Colonic mucosa (tissue), 4 donors: ENCODE results near the gene PCMT1. TPM values are rescaled to one million over a fixed set of nuclear protein-coding genes. Genes with fewer than 3 reads are reported as not detected.

Experiments
- DNase-seq: peaks from one replicate; pipeline ENCODE4 v3.0.0-alpha.2; 2020
- H3K27ac ChIP-seq: fragments of 200-600 bp; one replicate; pipeline ENCODE4 v1.8.0; 2021
- H3K27me3 ChIP-seq: fragments of 200-600 bp; one replicate; pipeline ENCODE4 v1.8.0; 2021
- H3K36me3 ChIP-seq: fragments of 200-600 bp; one replicate; pipeline ENCODE4 v1.8.0; 2021
- H3K4me1 ChIP-seq: fragments of 200-600 bp; one replicate; pipeline ENCODE4 v1.8.0; 2021; ENCODE audit warnings: mild to moderate bottlenecking
- H3K4me3 ChIP-seq: fragments of 200-600 bp; one replicate; pipeline ENCODE4 v1.8.0; 2021
- H3K9ac ChIP-seq, 2 donors: one replicate each; pipeline ENCODE4 v1.7.0; 2013; ENCODE audit warnings: control low read depth in 2 of 2, low read depth in 2 of 2, low read length in 2 of 2
- H3K9me3 ChIP-seq: fragments of 200-600 bp; one replicate; pipeline ENCODE4 v1.8.0; 2021
- intact Hi-C: fragments of 100-400 bp; cut with DNase I; formaldehyde crosslinking; loops from one replicate; pipeline ENCODE4 v1.14.1; 2022
- total RNA-seq, 2 donors: library from RNA; stranded (reverse); fragmentation: NEBNext Ultra II Directional in 1 of 2; extraction: Animal tissue kit (Norgen Biotek cat#: 25700) in 1 of 2; gene quantifications; one replicate each; pipeline ENCODE4 v1.2.1, GENCODE V29; 2021
- TF ChIP-seq, protein P1 (sequence below): fragments of 200-600 bp; IDR thresholded peaks from one replicate; pipeline ENCODE4 v1.8.0; 2022; ENCODE audit warnings: antibody characterized with exemption, mild to moderate bottlenecking
- donor health status: healthy.
- donor health status: DM: no; HTN: no; CAD: no.
- donor health status: DM: no; HTN: no; CAD: no.

PCMT1 gene
- total RNA-seq, 2 donors from 2014 or later, result 65.5 to 74.0 TPM

DNA sequence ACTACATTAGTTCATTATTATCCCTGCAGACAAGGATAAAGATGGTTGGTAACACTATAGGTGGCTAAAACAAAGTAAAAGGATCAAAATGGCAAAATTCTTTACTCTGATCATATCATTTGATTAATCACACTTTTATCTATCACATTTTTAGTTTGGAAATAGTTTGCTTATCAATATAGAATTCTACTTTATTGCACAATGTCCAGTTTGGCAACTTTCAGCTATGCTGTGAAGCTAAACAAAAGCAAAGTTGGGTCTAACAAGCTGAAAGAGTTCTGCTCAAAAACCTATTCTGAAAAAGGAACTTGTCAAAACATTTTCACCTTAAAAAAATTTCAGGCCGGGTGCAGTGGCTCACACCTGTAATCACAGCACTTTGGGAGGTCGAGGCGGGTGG is 23.8 kb upstream of the PCMT1 start:
- Histone ChIP-seq H3K27me3 (no peaks in the 10 kb centered on the region), H3K9me3 (no peaks in the 10 kb centered on the region)

GRCh38 chr6:149727793-149728498 is 21.6 kb upstream of the PCMT1 start:
- TF ChIP-seq, protein P1, sequence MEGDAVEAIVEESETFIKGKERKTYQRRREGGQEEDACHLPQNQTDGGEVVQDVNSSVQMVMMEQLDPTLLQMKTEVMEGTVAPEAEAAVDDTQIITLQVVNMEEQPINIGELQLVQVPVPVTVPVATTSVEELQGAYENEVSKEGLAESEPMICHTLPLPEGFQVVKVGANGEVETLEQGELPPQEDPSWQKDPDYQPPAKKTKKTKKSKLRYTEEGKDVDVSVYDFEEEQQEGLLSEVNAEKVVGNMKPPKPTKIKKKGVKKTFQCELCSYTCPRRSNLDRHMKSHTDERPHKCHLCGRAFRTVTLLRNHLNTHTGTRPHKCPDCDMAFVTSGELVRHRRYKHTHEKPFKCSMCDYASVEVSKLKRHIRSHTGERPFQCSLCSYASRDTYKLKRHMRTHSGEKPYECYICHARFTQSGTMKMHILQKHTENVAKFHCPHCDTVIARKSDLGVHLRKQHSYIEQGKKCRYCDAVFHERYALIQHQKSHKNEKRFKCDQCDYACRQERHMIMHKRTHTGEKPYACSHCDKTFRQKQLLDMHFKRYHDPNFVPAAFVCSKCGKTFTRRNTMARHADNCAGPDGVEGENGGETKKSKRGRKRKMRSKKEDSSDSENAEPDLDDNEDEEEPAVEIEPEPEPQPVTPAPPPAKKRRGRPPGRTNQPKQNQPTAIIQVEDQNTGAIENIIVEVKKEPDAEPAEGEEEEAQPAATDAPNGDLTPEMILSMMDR, result no peak
- peaks cover 6% of the 10 kb centered on the region for H3K36me3 ChIP-seq
- intact Hi-C loops, result no loop called here
- no peak overlapping the region for H3K4me3 ChIP-seq
- no peak overlapping the region for H3K9ac ChIP-seq
- peak overlapping the region; percentile 30 for H3K27ac ChIP-seq
- H3K9me3 ChIP-seq, result no peaks in the 10 kb centered on the region
- no peaks in the 10 kb centered on the region for H3K4me1 ChIP-seq
- no peak for DNase-seq
- no peaks in the 10 kb centered on the region for H3K27me3 ChIP-seq

More for the DNA sequence above, 23.8 kb upstream of the PCMT1 start:
- TF ChIP-seq, protein P1, result no peak
- DNase-seq, result no peak
- intact Hi-C loops, result no loop called here
- H3K4me3 ChIP-seq, result no peak overlapping the region
- H3K27ac ChIP-seq, result no peak overlapping the region
- H3K4me1 ChIP-seq, result no peaks in the 10 kb centered on the region
- H3K36me3 ChIP-seq, result peaks cover 3% of the 10 kb centered on the region
- no peak overlapping the region for H3K9ac ChIP-seq

GRCh38 chr6:149728499-149729234 is 20.9 kb upstream of the PCMT1 start:
- TF ChIP-seq, protein P1, result no peak
- no peak overlapping the region for H3K4me3 ChIP-seq
- H3K4me1 ChIP-seq, result no peaks in the 10 kb centered on the region
- no peak for DNase-seq
- H3K36me3 ChIP-seq, result peaks cover 6% of the 10 kb centered on the region
- no peak overlapping the region for H3K9ac ChIP-seq
- H3K27ac ChIP-seq, result peak overlapping the region; percentile 30
- intact Hi-C loops, result no loop called here
- H3K27me3 ChIP-seq, result no peaks in the 10 kb centered on the region
- no peaks in the 10 kb centered on the region for H3K9me3 ChIP-seq

- Histone ChIP-seq H3K9ac (no peak overlapping the region), H3K4me1 (no peaks in the 10 kb centered on the region), H3K27me3 (no peaks in the 10 kb centered on the region), H3K4me3 (no peak overlapping the region), H3K9me3 (no peaks in the 10 kb centered on the region), H3K36me3 (peaks cover 6% of the 10 kb centered on the region), H3K27ac (no peak overlapping the region)
- no peak for DNase-seq
- intact Hi-C loops, result no loop called here
- TF ChIP-seq, protein P1, result no peak
Measured at GRCh38 chr6:149729824-149730223, 19.7 kb upstream of the PCMT1 start.

GRCh38 chr6:149733089-149733720 is 16.3 kb upstream of the PCMT1 start:
- no peak overlapping the region for H3K4me3 ChIP-seq
- H3K9me3 ChIP-seq, result no peaks in the 10 kb centered on the region
- no peak overlapping the region for H3K27ac ChIP-seq
- TF ChIP-seq, protein P1, result no peak
- DNase-seq, result no peak
- intact Hi-C loops, result no loop called here
- no peaks in the 10 kb centered on the region for H3K27me3 ChIP-seq
- H3K36me3 ChIP-seq, result peaks cover 6% of the 10 kb centered on the region
- H3K4me1 ChIP-seq, result no peaks in the 10 kb centered on the region
- H3K9ac ChIP-seq, result no peak overlapping the region
